GM18505 (cell line): ENCODE measurements around the gene LMNA.
A peak's percentile ranks its signal among the peaks of the same experiment; 100 is the strongest.

ENCODE experiments used
- ATAC-seq: cut with Tn5 transposase; IDR thresholded peaks from one replicate; pipeline ENCODE4 v1.9.1; 2021; ENCODE audit not compliant: unreplicated experiment
- POLR2A ChIP-seq: IDR thresholded peaks from 4 replicates; pipeline ENCODE4 v1.6.1; 2011; ENCODE audit warnings: borderline replicate concordance; ENCODE audit not compliant: insufficient read depth, insufficient read length; ENCODE audit errors: extremely low read depth

Gene LMNA

DNA sequence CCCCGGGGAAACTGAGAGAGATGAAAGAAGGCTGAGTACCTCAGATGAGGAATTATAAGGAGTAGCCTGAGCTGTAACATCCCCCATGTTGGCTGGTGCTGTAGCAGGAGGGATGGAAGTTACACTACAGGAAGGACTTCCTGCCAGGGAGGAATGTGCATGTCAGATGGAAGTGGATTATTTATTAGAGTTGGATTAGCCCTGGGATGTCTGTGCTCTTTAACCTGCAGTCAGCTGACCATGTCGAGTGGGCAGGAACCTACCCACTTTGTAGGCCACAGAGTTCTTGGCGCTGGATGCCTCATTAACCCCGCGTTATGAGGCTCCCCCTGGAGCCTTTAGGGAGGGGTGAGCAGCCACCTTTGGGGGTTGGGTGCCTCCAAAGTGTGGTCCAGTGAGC lies 38.1 kb downstream of the LMNA start:
- no peak for ATAC-seq

DNA sequence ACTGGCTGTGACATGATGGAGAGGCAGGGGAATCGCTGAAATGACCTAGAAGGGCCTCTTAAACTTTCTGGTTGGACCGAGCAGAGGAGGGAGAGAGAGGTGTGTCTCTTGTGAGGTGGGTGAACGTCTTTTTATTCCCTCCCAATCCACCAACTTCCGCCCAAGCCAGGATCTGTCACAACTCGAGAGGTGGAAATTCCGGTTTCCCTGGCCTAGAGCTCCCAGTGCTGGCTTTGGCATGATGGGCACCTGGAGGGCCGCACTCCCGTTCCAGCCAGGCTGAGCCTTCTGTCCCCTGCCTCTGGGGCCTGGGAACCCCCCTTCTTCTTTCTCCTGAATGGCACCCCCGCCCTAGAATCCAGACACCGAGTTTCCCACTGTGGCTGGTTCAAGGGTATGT lies 38.9 kb downstream of the LMNA start, which contains the start of gene SEMA4A:
TSS of gene SEMA4A (plus strand) at position 224 of the 400 bp plus-strand sequence. CDS start 994 bp downstream, outside the sequence.
- ATAC-seq, result no peak
- TF ChIP-seq POLR2A, result no peak

More for the DNA sequence above, 38.1 kb downstream of the LMNA start:
- no peak for TF ChIP-seq POLR2A

DNA sequence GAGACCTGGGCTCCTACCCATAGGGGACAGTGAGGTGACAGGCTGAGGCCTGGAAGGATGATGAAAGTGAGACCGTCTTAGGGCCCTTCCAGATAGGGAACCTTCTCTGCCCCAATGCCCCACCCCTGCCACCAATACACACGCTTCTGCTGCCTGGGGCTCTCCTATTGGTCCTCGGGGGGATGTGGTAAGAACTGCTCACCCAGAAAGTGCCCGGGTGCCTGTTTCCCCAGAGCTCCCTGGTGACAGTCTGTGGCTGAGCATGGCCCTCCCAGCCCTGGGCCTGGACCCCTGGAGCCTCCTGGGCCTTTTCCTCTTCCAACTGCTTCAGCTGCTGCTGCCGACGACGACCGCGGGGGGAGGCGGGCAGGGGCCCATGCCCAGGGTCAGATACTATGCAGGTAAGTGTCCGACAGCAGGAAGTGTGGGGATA lies 39.8 kb downstream of the LMNA start:
- peak; percentile 47 for ATAC-seq
- TF ChIP-seq POLR2A, result peak; percentile 82

DNA sequence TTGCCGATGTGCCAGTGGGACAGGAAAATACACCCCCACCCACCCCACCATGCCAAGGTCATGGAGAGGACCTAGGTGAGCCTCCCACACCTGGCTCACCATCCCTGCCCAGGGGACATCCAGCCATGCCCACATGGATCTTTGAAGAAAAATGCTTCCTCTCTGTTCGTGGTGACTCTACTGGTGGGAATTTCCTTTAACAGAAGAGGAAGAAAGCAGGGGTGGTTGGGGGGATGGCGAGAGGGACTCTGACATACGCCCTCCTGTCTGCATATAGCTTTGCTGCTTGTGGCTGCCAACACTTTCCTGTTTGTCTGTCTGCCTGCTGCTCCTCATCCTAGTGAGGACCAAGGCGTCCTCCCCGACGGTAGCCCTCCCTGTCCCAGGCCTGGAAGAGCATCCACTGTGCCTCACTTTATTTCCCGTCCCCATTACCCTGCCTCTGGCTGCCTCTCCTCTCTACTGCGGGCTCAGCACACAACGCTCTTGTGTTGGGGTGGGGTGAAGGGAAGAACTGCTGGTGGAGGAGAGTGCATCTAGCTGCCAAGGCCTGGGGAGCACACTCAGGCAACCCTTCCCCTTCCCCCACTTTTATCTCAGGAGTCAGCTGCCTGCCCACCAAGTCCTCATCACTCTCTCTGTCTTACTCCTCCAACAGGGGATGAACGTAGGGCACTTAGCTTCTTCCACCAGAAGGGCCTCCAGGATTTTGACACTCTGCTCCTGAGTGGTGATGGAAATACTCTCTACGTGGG lies 41.4 kb downstream of the LMNA start:
- no peak for ATAC-seq
- no peak for TF ChIP-seq POLR2A

DNA sequence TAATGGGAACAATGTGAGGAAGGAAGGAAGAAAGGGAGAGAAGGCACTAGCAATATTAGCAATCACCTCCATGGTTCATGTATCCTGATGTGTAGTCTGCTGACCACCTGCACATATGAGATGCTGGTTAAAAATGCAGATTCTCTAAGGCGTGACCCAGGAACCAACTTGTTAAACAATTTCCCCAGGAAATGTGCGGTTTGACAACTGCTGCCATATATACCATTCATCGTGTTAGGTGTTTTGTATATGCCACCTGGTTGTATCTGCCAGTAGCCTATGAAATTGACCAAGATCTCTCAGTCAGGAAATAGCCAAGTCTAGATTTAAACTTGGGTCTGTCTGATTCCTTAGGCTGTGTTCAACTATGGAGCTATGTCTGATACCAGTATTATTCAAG lies 43.0 kb downstream of the LMNA start:
- TF ChIP-seq POLR2A, result no peak
- ATAC-seq, result no peak

DNA sequence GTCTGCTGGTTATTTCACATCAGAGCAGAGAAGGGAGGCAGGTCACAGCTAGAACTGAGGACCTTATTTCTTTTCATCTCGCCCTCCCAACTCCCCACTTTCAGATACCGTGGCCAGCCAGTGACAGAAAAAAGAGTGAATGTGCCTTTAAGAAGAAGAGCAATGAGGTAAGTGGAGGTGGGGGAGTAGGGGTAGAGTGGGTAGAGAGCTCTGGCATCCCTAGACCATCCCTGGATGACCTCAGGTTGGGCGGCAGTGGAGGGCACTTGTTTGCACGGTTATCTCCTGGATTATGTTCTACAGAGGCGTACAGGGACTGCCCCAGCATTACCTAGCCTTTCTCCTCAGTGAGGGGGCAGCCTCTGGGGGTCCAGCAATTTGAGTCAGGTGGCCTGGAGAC lies 43.5 kb downstream of the LMNA start:
- no peak for ATAC-seq
- no peak for TF ChIP-seq POLR2A

DNA sequence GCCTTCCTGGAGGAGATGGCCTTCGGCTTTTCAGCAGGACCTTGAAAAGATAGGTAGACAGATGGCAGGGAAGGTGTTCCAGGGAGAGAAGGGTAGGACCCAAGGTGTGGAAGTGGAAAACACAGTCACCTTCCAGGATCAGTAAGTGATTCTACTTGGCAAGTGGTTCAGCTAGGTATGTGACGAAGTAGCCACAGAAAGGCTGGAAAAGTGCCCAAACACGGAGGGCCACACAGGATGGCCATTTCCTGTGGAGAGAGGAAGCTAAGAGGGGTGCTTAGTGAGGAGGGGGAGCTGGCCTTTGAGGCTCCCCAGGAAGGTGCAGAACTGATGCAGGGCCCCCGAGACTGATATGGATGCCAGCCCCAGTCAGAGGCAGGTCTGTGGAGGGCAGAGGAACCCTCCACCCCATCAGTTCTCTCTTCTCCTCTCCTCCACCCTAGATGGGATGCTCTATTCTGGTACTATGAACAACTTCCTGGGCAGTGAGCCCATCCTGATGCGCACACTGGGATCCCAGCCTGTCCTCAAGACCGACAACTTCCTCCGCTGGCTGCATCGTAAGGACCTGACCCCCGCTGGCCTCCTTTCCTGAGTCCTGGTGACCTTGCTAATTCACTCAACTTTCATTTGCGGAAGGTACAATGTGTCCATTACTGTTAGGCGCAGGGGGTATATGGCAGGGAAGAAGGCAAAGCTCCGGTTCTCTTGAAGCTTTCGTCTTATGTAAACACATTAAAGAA lies 45.7 kb downstream of the LMNA start:
- ATAC-seq, result no peak
- no peak for TF ChIP-seq POLR2A

DNA sequence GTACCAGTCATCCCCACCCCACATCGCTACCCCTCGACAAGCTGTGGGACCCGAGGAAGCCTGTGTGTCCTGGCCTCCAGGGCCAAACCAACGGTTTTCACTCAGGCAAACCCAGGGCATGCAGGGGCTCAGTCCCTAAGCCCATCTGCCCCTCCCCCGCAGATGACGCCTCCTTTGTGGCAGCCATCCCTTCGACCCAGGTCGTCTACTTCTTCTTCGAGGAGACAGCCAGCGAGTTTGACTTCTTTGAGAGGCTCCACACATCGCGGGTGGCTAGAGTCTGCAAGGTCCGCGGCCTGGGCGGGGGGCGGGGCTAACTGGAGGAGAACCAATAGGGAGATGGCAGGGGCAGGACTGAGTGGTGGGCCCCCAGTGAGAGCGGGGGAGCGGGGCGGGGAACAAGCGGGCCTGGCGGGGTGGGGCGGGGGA lies 46.2 kb downstream of the LMNA start:
- ATAC-seq, result no peak
- TF ChIP-seq POLR2A, result no peak

DNA sequence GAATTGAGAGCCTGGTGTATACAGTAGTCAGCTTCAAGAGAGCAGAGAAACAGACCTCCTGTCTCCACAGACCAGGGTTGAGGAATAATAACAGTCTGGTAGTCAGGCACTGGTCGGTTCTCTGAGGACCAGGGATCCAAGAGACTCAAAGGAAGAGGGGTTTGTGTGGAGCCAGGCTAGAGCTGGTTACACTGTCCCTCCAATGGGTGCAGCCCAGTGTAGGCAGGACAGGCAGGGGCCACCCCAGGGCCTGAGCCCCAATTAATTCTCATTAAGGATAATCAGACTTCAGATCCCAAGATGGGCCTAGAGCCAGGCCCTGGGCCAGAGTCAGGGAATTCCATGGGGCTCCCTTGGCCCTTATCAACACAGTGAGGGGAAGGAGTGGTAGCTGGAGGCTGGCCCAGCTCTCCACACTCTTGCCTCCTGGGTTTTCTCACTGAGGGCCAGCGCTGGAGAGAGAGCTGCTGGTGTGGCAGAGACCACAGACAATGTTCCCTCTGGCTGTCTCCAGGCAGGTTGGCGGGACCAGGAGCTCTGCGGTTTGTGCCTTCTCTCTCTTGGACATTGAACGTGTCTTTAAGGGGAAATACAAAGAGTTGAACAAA lies 48.0 kb downstream of the LMNA start:
- no peak for TF ChIP-seq POLR2A
- no peak for ATAC-seq

DNA sequence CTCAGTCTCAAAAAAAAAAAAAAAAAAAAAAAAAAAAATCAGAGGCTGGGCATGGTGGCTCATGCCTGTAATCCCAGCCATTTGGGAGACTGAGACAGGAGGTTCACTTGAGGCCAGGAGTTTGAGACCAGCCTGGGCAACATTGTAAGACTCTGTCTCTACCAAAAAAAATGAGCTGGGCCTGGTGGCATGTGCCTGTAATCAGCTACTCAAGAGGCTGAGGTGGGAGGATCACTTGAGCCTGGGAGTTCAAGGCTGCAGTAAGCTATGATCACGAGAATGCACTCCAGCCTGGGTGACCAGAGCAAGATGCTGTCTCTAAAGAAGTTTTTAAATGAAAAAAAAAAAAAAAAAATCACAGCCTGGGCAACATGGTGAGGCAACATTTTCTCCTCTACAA lies 49.2 kb downstream of the LMNA start:
- no peak for ATAC-seq

DNA sequence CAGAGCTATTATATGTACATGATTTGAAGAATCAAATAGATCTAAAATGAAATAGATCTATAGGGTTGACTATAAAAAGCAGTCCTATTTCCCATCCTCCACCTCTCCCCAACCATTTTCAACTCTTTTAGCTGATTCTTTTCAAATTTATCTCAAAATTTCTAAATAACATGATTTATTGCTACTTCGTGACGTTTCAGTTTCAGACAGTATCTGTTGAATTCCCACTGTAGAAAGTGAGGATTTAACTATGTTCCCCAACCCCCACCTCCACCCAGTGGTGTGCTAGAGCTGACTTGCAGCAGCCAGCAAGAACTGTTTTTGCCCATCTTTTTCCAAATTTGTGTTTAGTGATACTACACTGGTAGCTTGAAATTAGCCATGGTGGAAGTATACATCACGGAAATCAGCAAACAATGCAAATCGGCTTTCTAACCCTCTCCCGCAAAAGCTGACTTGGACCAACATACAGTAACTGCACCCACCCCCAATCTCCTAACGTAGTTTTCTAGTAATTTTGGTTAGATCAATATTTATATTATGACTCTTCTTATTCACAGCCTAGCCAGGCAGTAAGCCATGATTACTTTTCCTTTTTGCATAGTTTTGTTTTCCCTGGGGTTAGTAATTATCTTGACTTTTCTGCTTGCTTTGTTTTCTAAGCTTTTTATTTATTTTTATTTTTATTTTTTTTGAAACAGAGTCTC lies 49.8 kb downstream of the LMNA start:
- no peak for TF ChIP-seq POLR2A
- ATAC-seq, result no peak

More for the DNA sequence above, 49.2 kb downstream of the LMNA start:
- TF ChIP-seq POLR2A, result no peak

DNA sequence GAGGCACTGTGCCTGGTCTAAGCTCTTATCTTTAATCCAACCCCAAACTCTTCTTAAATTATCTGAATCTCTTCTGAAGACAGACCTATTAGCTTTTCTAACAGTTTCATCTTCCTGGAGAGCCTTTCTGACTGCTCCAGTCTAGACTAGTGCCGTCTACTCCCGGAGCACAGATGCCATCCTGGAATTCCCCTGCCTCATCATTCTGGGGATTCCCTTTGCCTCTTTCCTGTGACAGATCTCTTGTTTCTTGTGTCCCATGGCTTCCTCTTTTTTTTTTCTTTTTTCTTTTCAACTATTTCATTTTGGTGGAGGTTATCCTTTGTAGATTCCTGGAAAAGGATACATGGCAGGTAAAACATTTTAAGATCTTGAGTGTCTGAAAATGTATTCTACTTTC lies 50.6 kb downstream of the LMNA start:
- TF ChIP-seq POLR2A, result no peak
- no peak for ATAC-seq

DNA sequence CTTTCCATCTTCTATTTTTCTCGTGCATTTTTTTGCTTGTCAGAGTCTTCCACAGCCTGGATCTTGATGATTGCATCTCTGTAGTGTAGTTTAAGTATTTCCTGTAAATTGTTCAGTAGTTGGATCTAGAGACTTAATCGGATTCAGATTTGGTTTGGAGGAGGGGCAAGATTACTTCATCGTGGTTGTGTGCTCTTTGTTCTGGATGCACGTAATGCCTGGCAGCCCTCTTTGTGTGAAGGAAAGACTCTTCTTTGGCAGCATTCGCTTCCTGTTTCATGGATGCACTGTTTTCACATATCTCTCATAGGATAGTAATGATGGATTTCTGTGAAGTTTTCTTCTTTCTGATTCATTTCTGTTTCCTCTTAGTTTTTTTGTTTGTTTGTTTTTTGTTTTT lies 53.0 kb downstream of the LMNA start:
- ATAC-seq, result no peak
- no peak for TF ChIP-seq POLR2A
